Measurements from ENCODE around the gene APOL3. TPM values are rescaled to one million over a fixed set of nuclear protein-coding genes. Genes with fewer than 3 reads are reported as not detected.

Gene APOL3
- total and polyA plus RNA-seq, 2 of the 13 experiments (the other 11 are each of a cell fraction or from before 2014, with no cell fraction given): 3.8 to 5.4 TPM

GRCh38 chr22:36155702-36156101 lies 4.9 kb downstream of the APOL3 start (continued):
- TF ChIP-seq FIP1L1 (IDR thresholded peaks at IDR 0.05; ENCODE audit: borderline replicate concordance, insufficient read depth, low read depth, low read length) (no peak), NPAS2 (CRISPR knock-in tag; IDR thresholded peaks at IDR 0.05; ENCODE audit: borderline replicate concordance) (no peak), ATF6 (CRISPR knock-in tag; conservative IDR thresholded peaks at IDR 0.05) (no peak), ZUFSP (CRISPR knock-in tag; IDR thresholded peaks at IDR 0.05; ENCODE audit: borderline replicate concordance) (no peak), ZNF768 (CRISPR knock-in tag; IDR thresholded peaks at IDR 0.05) (peak; percentile 41), ZNF850 (CRISPR knock-in tag; conservative IDR thresholded peaks at IDR 0.05) (no peak), ZNF543 (CRISPR knock-in tag; IDR thresholded peaks at IDR 0.05) (0 out of 2 replicates have a peak, but pooled peaks have one; percentile 6), KLF6 (CRISPR knock-in tag; IDR thresholded peaks at IDR 0.05) (no peak), ZNF331 (CRISPR knock-in tag; IDR thresholded peaks at IDR 0.05) (no peak), GATAD2A (CRISPR knock-in tag; IDR thresholded peaks at IDR 0.05) (peak; percentile 29; the same call in 1 of the 2 replicates), ZNF619 (CRISPR knock-in tag; IDR thresholded peaks at IDR 0.05) (no peak), RFX1 (IDR thresholded peaks at IDR 0.05) (no peak), HOXA9 (CRISPR knock-in tag; IDR thresholded peaks at IDR 0.05; ENCODE audit: borderline replicate concordance) (no peak), ZFY (CRISPR knock-in tag; IDR thresholded peaks at IDR 0.05) (0 out of 2 replicates have a peak, but pooled peaks have one; percentile 33), ZNF101 (CRISPR knock-in tag; IDR thresholded peaks at IDR 0.05; ENCODE audit: borderline replicate concordance, low read depth) (no peak), CEBPG (CRISPR knock-in tag; IDR thresholded peaks at IDR 0.05) (no peak), HNRNPK (IDR thresholded peaks at IDR 0.05; ENCODE audit: low read depth, low read length, poor library complexity, severe bottlenecking) (no peak), SSRP1 (CRISPR knock-in tag; IDR thresholded peaks at IDR 0.05) (no peak), PHF21A (CRISPR knock-in tag; IDR thresholded peaks at IDR 0.05) (no peak)
- TF ChIP-seq, protein P1, sequence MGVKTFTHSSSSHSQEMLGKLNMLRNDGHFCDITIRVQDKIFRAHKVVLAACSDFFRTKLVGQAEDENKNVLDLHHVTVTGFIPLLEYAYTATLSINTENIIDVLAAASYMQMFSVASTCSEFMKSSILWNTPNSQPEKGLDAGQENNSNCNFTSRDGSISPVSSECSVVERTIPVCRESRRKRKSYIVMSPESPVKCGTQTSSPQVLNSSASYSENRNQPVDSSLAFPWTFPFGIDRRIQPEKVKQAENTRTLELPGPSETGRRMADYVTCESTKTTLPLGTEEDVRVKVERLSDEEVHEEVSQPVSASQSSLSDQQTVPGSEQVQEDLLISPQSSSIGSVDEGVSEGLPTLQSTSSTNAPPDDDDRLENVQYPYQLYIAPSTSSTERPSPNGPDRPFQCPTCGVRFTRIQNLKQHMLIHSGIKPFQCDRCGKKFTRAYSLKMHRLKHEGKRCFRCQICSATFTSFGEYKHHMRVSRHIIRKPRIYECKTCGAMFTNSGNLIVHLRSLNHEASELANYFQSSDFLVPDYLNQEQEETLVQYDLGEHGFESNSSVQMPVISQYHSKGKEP (CRISPR knock-in tag; IDR thresholded peaks at IDR 0.05): no peak
- TF ChIP-seq, protein P2, sequence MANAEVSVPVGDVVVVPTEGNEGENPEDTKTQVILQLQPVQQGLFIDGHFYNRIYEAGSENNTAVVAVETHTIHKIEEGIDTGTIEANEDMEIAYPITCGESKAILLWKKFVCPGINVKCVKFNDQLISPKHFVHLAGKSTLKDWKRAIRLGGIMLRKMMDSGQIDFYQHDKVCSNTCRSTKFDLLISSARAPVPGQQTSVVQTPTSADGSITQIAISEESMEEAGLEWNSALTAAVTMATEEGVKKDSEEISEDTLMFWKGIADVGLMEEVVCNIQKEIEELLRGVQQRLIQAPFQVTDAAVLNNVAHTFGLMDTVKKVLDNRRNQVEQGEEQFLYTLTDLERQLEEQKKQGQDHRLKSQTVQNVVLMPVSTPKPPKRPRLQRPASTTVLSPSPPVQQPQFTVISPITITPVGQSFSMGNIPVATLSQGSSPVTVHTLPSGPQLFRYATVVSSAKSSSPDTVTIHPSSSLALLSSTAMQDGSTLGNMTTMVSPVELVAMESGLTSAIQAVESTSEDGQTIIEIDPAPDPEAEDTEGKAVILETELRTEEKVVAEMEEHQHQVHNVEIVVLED (CRISPR knock-in tag; IDR thresholded peaks at IDR 0.05; ENCODE audit: borderline replicate concordance): no peak
- TF ChIP-seq, protein P3, sequence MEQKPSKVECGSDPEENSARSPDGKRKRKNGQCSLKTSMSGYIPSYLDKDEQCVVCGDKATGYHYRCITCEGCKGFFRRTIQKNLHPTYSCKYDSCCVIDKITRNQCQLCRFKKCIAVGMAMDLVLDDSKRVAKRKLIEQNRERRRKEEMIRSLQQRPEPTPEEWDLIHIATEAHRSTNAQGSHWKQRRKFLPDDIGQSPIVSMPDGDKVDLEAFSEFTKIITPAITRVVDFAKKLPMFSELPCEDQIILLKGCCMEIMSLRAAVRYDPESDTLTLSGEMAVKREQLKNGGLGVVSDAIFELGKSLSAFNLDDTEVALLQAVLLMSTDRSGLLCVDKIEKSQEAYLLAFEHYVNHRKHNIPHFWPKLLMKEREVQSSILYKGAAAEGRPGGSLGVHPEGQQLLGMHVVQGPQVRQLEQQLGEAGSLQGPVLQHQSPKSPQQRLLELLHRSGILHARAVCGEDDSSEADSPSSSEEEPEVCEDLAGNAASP (CRISPR knock-in tag; IDR thresholded peaks at IDR 0.05; ENCODE audit: borderline replicate concordance): no peak; the same call in 1 of the 2 replicates

Data from HepG2 (cell line).